OCI-LY7 (cell line): Measurements from ENCODE around the gene ERCC5. TPM values are rescaled to one million over a fixed set of nuclear protein-coding genes. Genes with fewer than 3 reads are reported as not detected.

Source experiments
- BruUV-seq: library from RNA; stranded (reverse); fragments of 400-500 nt; replicated peaks from 2 replicates; lab custom pipeline; 2021; lab: Mats Ljungman, UMichigan
- CTCF ChIA-PET: fragments of 300-600 bp; sonication (Branson Sonifier 250); formaldehyde crosslinking; loops from one replicate; lab custom pipeline; 2022; ENCODE audit warnings: antibody characterized with exemption; ENCODE audit not compliant: unreplicated experiment; lab: Charles Lee
- POLR2A ChIA-PET: fragments of 300-600 bp; sonication (Branson Sonifier 250); formaldehyde crosslinking; loops from one replicate; lab custom pipeline; 2022; ENCODE audit warnings: antibody characterized with exemption; lab: Charles Lee
- DNase-seq: peaks from one replicate; pipeline ENCODE4 v3.0.0-alpha.2; 2015; ENCODE audit warnings: low spot score
- H2AFZ ChIP-seq: fragments of 200-600 bp; sonication (generic), shearing (Covaris generic); 2 replicates; pipeline ENCODE4 v1.6.1; 2014; ENCODE audit warnings: mild to moderate bottlenecking, antibody characterized with exemption, low read length, moderate library complexity
- H3K27ac ChIP-seq: fragments of 200-600 bp; sonication (generic); 2 replicates; pipeline ENCODE4 v1.5.1; 2014; ENCODE audit warnings: mixed run types, low read depth, mild to moderate bottlenecking, moderate library complexity, low read length, inconsistent platforms; ENCODE audit not compliant: poor library complexity, severe bottlenecking
- H3K36me3 ChIP-seq: fragments of 200-600 bp; sonication (generic); 2 replicates; pipeline ENCODE4 v1.6.1; 2014; ENCODE audit warnings: mild to moderate bottlenecking, antibody characterized with exemption, low read length, moderate library complexity, mixed read lengths; ENCODE audit not compliant: insufficient read depth
- H3K4me1 ChIP-seq: fragments of 200-600 bp; sonication (generic); 2 replicates; pipeline ENCODE4 v1.5.1; 2014; ENCODE audit warnings: mild to moderate bottlenecking, low read length; ENCODE audit not compliant: insufficient read depth, poor library complexity, severe bottlenecking
- H3K4me2 ChIP-seq: fragments of 200-600 bp; sonication (generic); 2 replicates; pipeline ENCODE4 v1.6.1; 2014; ENCODE audit warnings: mild to moderate bottlenecking, low read length
- H3K4me3 ChIP-seq: fragments of 200-600 bp; sonication (generic); 2 replicates; pipeline ENCODE4 v1.5.1; 2014; ENCODE audit warnings: mild to moderate bottlenecking, low read depth, low read length; ENCODE audit not compliant: poor library complexity, severe bottlenecking
- H3K79me2 ChIP-seq: fragments of 200-600 bp; sonication (generic); 2 replicates; pipeline ENCODE4 v1.6.1; 2016; ENCODE audit warnings: low read depth, mild to moderate bottlenecking, low read length, moderate library complexity, mixed read lengths; ENCODE audit not compliant: insufficient read depth
- H3K9me2 ChIP-seq: fragments of 200-600 bp; sonication (generic); 2 replicates; pipeline ENCODE4 v1.6.1; 2016; ENCODE audit warnings: mild to moderate bottlenecking, low read length, mixed read lengths; ENCODE audit not compliant: insufficient read depth
- H3K9me3 ChIP-seq: fragments of 200-600 bp; sonication (generic); 2 replicates; pipeline ENCODE4 v1.6.1; 2014; ENCODE audit warnings: mild to moderate bottlenecking, mixed run types, low read length, mixed read lengths
- H4K20me1 ChIP-seq: fragments of 200-600 bp; sonication (generic); 2 replicates; pipeline ENCODE4 v1.6.1; 2014; ENCODE audit warnings: mild to moderate bottlenecking, antibody characterized with exemption, low read length, moderate library complexity, mixed read lengths; ENCODE audit not compliant: insufficient read depth
- EZH2phosphoT487 ChIP-seq: fragments of 200-600 bp; sonication (generic); IDR thresholded peaks from 2 replicates; pipeline ENCODE4 v1.6.1; 2018; ENCODE audit warnings: low read depth, borderline replicate concordance, mild to moderate bottlenecking, mixed run types, antibody characterized with exemption, low read length, moderate library complexity, mixed read lengths
- intact Hi-C: fragments of 100-400 bp; cut with micrococcal nuclease; formaldehyde crosslinking; loops from one replicate; pipeline ENCODE4 v1.10.0; 2022; ENCODE audit not compliant: unreplicated experiment
- total RNA-seq, 2 experiments: library from RNA; depleted of rRNA in 1 of 2; stranded (reverse); fragments of >200 nt in 1 of 2; shearing (Covaris generic) in 1 of 2; gene quantifications; 2 replicates each; pipeline ENCODE4 v1.2.3, GENCODE V29; 2014 to 2022
- TF ChIP-seq, protein P1 (sequence below): fragments of 200-600 bp; sonication (generic); conservative IDR thresholded peaks from 2 replicates; pipeline ENCODE4 v1.5.1; 2014; ENCODE audit warnings: mild to moderate bottlenecking, antibody characterized with exemption, low read length, moderate library complexity, mixed read lengths

ERCC5 gene
- total RNA-seq, 2 experiments from 2014 or later = 37.9 to 38.5 TPM

- CTCF ChIA-PET = no interaction called here
- Histone ChIP-seq H3K27ac (no peak overlapping the region), H3K79me2 (peaks cover 31% of the 10 kb centered on the region), H3K4me3 (no peak overlapping the region), H2AFZ (no peak overlapping the region), H4K20me1 (no peaks in the 10 kb centered on the region; the same call in 1 of the 2 replicates), H3K36me3 (peaks cover 2% of the 10 kb centered on the region), H3K9me2 (no peaks in the 10 kb centered on the region), H3K4me2 (no peak overlapping the region), H3K9me3 (no peaks in the 10 kb centered on the region), H3K4me1 (peaks cover 15% of the 10 kb centered on the region)
- BruUV-seq = no TSS peak
- POLR2A ChIA-PET = no interaction called here
- intact Hi-C loops = loop anchor here (5.0 kb wide), 1 partner anchor 77 kb away; the partner anchor contains the start of gene TEX30
- DNase-seq = no peak
- no peak for TF ChIP-seq EZH2phosphoT487
- TF ChIP-seq, protein P1, sequence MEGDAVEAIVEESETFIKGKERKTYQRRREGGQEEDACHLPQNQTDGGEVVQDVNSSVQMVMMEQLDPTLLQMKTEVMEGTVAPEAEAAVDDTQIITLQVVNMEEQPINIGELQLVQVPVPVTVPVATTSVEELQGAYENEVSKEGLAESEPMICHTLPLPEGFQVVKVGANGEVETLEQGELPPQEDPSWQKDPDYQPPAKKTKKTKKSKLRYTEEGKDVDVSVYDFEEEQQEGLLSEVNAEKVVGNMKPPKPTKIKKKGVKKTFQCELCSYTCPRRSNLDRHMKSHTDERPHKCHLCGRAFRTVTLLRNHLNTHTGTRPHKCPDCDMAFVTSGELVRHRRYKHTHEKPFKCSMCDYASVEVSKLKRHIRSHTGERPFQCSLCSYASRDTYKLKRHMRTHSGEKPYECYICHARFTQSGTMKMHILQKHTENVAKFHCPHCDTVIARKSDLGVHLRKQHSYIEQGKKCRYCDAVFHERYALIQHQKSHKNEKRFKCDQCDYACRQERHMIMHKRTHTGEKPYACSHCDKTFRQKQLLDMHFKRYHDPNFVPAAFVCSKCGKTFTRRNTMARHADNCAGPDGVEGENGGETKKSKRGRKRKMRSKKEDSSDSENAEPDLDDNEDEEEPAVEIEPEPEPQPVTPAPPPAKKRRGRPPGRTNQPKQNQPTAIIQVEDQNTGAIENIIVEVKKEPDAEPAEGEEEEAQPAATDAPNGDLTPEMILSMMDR = no peak
Observed at GRCh38 chr13:102848956-102849355, 3.1 kb downstream of the ERCC5 start.

DNA sequence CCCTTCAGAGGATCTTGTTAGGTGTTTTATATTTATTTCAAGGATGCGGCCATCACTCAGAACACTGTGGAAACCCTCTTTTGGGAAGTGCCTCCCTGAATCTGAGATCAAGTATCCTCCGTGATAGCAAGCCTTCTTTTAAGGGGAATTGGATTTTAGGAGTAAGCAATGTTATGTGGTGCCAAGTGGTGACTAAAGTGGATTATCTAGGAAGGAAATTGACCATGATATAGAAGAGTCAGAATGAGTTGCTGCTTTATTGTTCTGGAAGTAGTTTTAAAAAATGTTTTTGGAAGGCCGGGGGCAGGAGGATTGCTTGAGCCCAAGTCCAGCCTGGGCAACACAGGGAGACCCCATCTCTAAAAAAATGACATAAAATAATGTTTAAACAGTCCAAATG, 6.7 kb downstream of the ERCC5 start:
- Histone ChIP-seq H3K27ac (no peak overlapping the region), H3K4me2 (no peak overlapping the region), H3K9me3 (no peaks in the 10 kb centered on the region), H3K4me1 (peaks cover 9% of the 10 kb centered on the region), H3K4me3 (no peak overlapping the region), H2AFZ (no peak overlapping the region), H3K79me2 (peaks cover 22% of the 10 kb centered on the region), H3K9me2 (no peaks in the 10 kb centered on the region), H4K20me1 (no peaks in the 10 kb centered on the region), H3K36me3 (peaks cover 22% of the 10 kb centered on the region)
- ChIA-PET POLR2A (no interaction called here), CTCF (no interaction called here)
- intact Hi-C loops = no loop called here
- BruUV-seq = no TSS peak
- TF ChIP-seq, protein P1 = no peak
- no peak for TF ChIP-seq EZH2phosphoT487
- DNase-seq = no peak

DNA sequence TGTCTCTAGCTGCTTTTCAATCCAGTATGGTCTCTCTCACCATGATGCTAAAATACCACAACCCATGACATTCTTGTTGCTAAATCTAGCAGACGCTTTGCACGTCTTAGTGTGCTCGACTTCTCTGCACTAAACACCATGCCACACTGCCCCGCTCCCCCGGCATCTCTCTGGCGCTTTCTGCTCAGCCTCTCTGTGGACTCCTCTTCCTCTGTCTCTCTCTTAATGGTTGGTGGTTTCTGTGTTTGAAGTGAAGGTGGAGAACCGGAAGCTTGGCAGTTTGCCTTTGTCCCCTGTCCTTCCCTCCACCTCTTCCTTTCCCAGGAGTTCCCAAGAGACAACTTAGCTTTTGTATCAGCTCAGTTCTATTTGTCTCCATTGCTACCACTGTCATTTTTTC, 8.8 kb downstream of the ERCC5 start:
- TF ChIP-seq EZH2phosphoT487 = no peak
- TF ChIP-seq, protein P1 = no peak
- H3K27ac ChIP-seq = no peak overlapping the region
- no peak for DNase-seq
- no peaks in the 10 kb centered on the region for H3K4me1 ChIP-seq
- no peaks in the 10 kb centered on the region for H3K9me3 ChIP-seq
- no peak overlapping the region for H3K4me2 ChIP-seq
- H3K79me2 ChIP-seq = peaks cover under 1% of the 10 kb centered on the region; the same call in 1 of the 2 replicates
- BruUV-seq = no TSS peak
- H3K36me3 ChIP-seq = peaks cover 42% of the 10 kb centered on the region
- CTCF ChIA-PET = no interaction called here
- intact Hi-C loops = no loop called here
- no peaks in the 10 kb centered on the region for H3K9me2 ChIP-seq
- H3K4me3 ChIP-seq = no peak overlapping the region
- H2AFZ ChIP-seq = no peak overlapping the region
- no peaks in the 10 kb centered on the region for H4K20me1 ChIP-seq
- POLR2A ChIA-PET = no interaction called here
